GM21367 (cell line): ENCODE data around the gene NOX4.
"Not testable (repeated sequence)": the region's sequence is repeated elsewhere in the genome, so short reads cannot be mapped to it uniquely, and the experiment has no call there.

Source experiments
- ATAC-seq: cut with Tn5 transposase; IDR thresholded peaks from one replicate; pipeline ENCODE4 v1.9.1; 2021; ENCODE audit not compliant: unreplicated experiment

NOX4 gene

GRCh38 chr11:89309321-89309985, 181.7 kb downstream of the NOX4 start:
- ATAC-seq, result not testable (repeated sequence)

GRCh38 chr11:89308272-89308671, 182.9 kb downstream of the NOX4 start:
- ATAC-seq, result not testable (repeated sequence)

GRCh38 chr11:89303029-89303428, 188.1 kb downstream of the NOX4 start:
- not testable (repeated sequence) for ATAC-seq

GRCh38 chr11:89295023-89295422, 196.2 kb downstream of the NOX4 start:
- ATAC-seq, result not testable (repeated sequence)

- ATAC-seq, result no peak
Measured at GRCh38 chr11:89293965-89294679, 197.1 kb downstream of the NOX4 start.

- ATAC-seq, result not testable (repeated sequence)
Measured at GRCh38 chr11:89288004-89288403, 203.2 kb downstream of the NOX4 start.

GRCh38 chr11:89286601-89287000, 204.6 kb downstream of the NOX4 start:
- not testable (repeated sequence) for ATAC-seq

- not testable (repeated sequence) for ATAC-seq
Measured at GRCh38 chr11:89281032-89281677, 210.0 kb downstream of the NOX4 start.

- no peak for ATAC-seq
Measured at GRCh38 chr11:89279176-89279575, 212.0 kb downstream of the NOX4 start.

- no peak for ATAC-seq
Measured at GRCh38 chr11:89275966-89276365, 215.2 kb downstream of the NOX4 start.
